Endothelial cell of umbilical vein (primary cell): ENCODE measurements around the gene TMEM59L.

ENCODE experiments used
- POLR2AphosphoS5 ChIP-seq: IDR thresholded peaks from 2 replicates; pipeline ENCODE4 v1.6.1; 2012; ENCODE audit warnings: low read depth, mild to moderate bottlenecking, control low read depth, low read length, moderate library complexity; ENCODE audit not compliant: insufficient read depth
- TF ChIP-seq, protein P1 (sequence below), 2 donors: IDR thresholded peaks; 1 replicate in 1 of 2; 2 replicates in 1 of 2; pipeline ENCODE4 v1.5.1; 2011; ENCODE audit warnings: low read length in 2 of 2, mild to moderate bottlenecking in 2 of 2, moderate library complexity in 2 of 2, control low read depth in 1 of 2, inconsistent platforms in 1 of 2, low read depth in 1 of 2; ENCODE audit not compliant: insufficient read depth in 1 of 2; ENCODE audit errors: extremely low read depth in 1 of 2

DNA sequence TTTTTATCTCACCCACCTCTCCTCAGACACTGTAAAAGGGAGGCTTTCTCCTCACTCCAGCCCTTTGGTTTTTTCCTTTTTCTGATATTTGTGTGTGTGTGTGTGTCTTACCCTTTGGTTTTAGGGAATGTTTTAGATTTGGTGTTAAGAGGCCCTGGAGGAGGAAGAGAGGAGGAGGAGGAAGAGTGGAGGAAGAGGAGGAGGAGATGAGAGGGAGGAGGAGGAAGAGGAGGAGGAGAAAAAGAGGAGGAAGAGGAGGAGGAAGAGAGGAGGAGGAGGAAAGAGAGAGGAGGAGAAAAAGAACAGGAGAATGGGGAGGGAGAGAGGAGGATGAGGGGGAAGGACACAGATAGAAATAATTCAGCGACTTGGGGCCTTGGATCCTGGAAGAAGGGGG is 34.7 kb downstream of the TMEM59L start:
- TF ChIP-seq, protein P1, sequence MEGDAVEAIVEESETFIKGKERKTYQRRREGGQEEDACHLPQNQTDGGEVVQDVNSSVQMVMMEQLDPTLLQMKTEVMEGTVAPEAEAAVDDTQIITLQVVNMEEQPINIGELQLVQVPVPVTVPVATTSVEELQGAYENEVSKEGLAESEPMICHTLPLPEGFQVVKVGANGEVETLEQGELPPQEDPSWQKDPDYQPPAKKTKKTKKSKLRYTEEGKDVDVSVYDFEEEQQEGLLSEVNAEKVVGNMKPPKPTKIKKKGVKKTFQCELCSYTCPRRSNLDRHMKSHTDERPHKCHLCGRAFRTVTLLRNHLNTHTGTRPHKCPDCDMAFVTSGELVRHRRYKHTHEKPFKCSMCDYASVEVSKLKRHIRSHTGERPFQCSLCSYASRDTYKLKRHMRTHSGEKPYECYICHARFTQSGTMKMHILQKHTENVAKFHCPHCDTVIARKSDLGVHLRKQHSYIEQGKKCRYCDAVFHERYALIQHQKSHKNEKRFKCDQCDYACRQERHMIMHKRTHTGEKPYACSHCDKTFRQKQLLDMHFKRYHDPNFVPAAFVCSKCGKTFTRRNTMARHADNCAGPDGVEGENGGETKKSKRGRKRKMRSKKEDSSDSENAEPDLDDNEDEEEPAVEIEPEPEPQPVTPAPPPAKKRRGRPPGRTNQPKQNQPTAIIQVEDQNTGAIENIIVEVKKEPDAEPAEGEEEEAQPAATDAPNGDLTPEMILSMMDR (IDR thresholded peaks at IDR 0.05; ENCODE audit: extremely low read depth in 1 of 2, insufficient read depth in 1 of 2, low read depth in 1 of 2, low read length in 2 of 2): no peak
- TF ChIP-seq POLR2AphosphoS5: no peak
